ENCODE measurements around the gene SORCS3. TPM values are rescaled to one million over a fixed set of nuclear protein-coding genes. Genes with fewer than 3 reads are reported as not detected.

The SORCS3 gene
- total RNA-seq, 4 donors from 2014 or later = not detected

- H3K4me3 ChIP-seq = no peak overlapping the region
- in situ Hi-C loops (cut with MboI; ENCODE audit: low sequenced_read_pairs in 4 of 4) (no loop called here), intact Hi-C loops (cut with DNase I; ENCODE audit: low total_unique reads) (no loop called here)
Observed at GRCh38 chr10:104924101-104924795, 283.2 kb downstream of the SORCS3 start.

GRCh38 chr10:104925232-104925851, 284.3 kb downstream of the SORCS3 start:
- Histone ChIP-seq H3K36me3 (no peaks in the 10 kb centered on the region), H3K27me3 (no peaks in the 10 kb centered on the region), H3K9me3 (no peaks in the 10 kb centered on the region), H3K27ac (no peak overlapping the region), H3K4me1 (no peaks in the 10 kb centered on the region), H3K4me3 (no peak overlapping the region)
- TF ChIP-seq POLR2A (IDR thresholded peaks at IDR 0.05) (no peak), CTCF (IDR thresholded peaks at IDR 0.05 in 4 of 5, conservative IDR thresholded peaks at IDR 0.05 in 1 of 5) (peak in 2 of 5 experiments; percentile 18 to 33)
- ATAC-seq (no peak), DNase-seq (no peak)
- intact Hi-C loops (cut with DNase I; ENCODE audit: low total_unique reads) = no loop called here
- in situ Hi-C loops (cut with MboI; ENCODE audit: low sequenced_read_pairs in 4 of 4) = no loop called here

More at GRCh38 chr10:104924101-104924795, 283.2 kb downstream of the SORCS3 start:
- TF ChIP-seq CTCF (IDR thresholded peaks at IDR 0.05 in 4 of 5, conservative IDR thresholded peaks at IDR 0.05 in 1 of 5) (no peak), POLR2A (IDR thresholded peaks at IDR 0.05) (no peak)
- no peak for ATAC-seq
- Histone ChIP-seq H3K36me3 (no peaks in the 10 kb centered on the region), H3K27me3 (no peaks in the 10 kb centered on the region), H3K4me1 (no peaks in the 10 kb centered on the region), H3K27ac (no peak overlapping the region), H3K9me3 (no peaks in the 10 kb centered on the region)
- DNase-seq = no peak

DNA sequence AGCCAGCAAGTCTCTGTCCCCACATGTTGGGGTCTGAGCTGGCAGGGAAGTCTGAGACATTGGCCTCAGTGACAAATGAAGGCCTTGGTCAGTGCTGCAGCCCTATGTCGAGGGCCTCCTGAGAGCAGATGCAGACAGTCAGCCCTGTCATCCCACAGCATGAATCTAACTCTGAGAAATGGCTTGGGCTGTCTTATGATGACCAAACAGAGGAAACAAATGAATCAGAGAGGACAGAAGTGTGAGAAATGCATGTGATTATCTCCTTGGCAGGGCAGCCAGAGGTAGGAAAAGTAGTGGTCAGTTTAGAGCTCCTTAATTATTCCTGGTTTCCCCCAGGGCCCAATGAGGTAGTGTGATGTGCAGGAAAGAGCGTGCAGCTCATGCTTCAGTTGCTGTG, 287.6 kb downstream of the SORCS3 start:
- Histone ChIP-seq H3K36me3 (no peaks in the 10 kb centered on the region), H3K27ac (no peak overlapping the region), H3K4me3 (no peak overlapping the region), H3K9me3 (no peaks in the 10 kb centered on the region), H3K27me3 (no peaks in the 10 kb centered on the region), H3K4me1 (no peaks in the 10 kb centered on the region)
- in situ Hi-C loops (cut with MboI; ENCODE audit: low sequenced_read_pairs in 4 of 4) = no loop called here
- ATAC-seq (no peak), DNase-seq (no peak)
- intact Hi-C loops (cut with DNase I; ENCODE audit: low total_unique reads) = no loop called here
- TF ChIP-seq CTCF (IDR thresholded peaks at IDR 0.05 in 4 of 5, conservative IDR thresholded peaks at IDR 0.05 in 1 of 5) (no peak), POLR2A (IDR thresholded peaks at IDR 0.05) (no peak)

GRCh38 chr10:104931612-104932134, 290.6 kb downstream of the SORCS3 start:
- ATAC-seq = no peak

More at GRCh38 chr10:104931612-104932134, 290.6 kb downstream of the SORCS3 start:
- DNase-seq = no peak
- intact Hi-C loops (cut with DNase I; ENCODE audit: low total_unique reads) = no loop called here
- Histone ChIP-seq H3K27me3 (no peaks in the 10 kb centered on the region), H3K27ac (no peak overlapping the region), H3K4me1 (no peaks in the 10 kb centered on the region), H3K36me3 (no peaks in the 10 kb centered on the region), H3K9me3 (no peaks in the 10 kb centered on the region), H3K4me3 (no peak overlapping the region)
- no peak for TF ChIP-seq POLR2A (IDR thresholded peaks at IDR 0.05)
- no peak for TF ChIP-seq CTCF (IDR thresholded peaks at IDR 0.05 in 4 of 5, conservative IDR thresholded peaks at IDR 0.05 in 1 of 5)
- in situ Hi-C loops (cut with MboI; ENCODE audit: low sequenced_read_pairs in 4 of 4) = no loop called here
